Smooth muscle cell (in vitro differentiated cells): ENCODE measurements around the gene ZHX3. TPM values are rescaled to one million over a fixed set of nuclear protein-coding genes. Genes with fewer than 3 reads are reported as not detected.

ENCODE experiments used
- DNase-seq: peaks from one replicate; lab custom pipeline; 2025; ENCODE audit not compliant: unreplicated experiment; lab: John Stamatoyannopoulos, UW
- H2AFZ ChIP-seq: fragments of 200-600 bp; sonication (generic); 2 replicates; pipeline ENCODE4 v1.6.0; 2016; ENCODE audit warnings: antibody characterized with exemption, low read depth, mild to moderate bottlenecking
- H3F3A ChIP-seq: fragments of 200-600 bp; sonication (generic); 2 replicates; pipeline ENCODE4 v1.6.0; 2017; ENCODE audit warnings: antibody characterized with exemption, low read depth
- H3K27ac ChIP-seq: fragments of 200-600 bp; sonication (generic); 2 replicates; pipeline ENCODE4 v1.5.1; 2016; ENCODE audit warnings: low read depth, mild to moderate bottlenecking
- H3K27me3 ChIP-seq: fragments of 200-600 bp; sonication (generic); 2 replicates; pipeline ENCODE4 v1.6.1; 2016; ENCODE audit warnings: low read depth, mild to moderate bottlenecking
- H3K36me3 ChIP-seq: fragments of 200-600 bp; sonication (generic); 2 replicates; pipeline ENCODE4 v1.5.1; 2016; ENCODE audit warnings: low read depth
- H3K4me1 ChIP-seq: fragments of 200-600 bp; sonication (generic); 2 replicates; pipeline ENCODE4 v1.5.1; 2016; ENCODE audit warnings: low read depth
- H3K4me2 ChIP-seq: fragments of 200-600 bp; sonication (generic); 2 replicates; pipeline ENCODE4 v1.6.0; 2016; ENCODE audit warnings: mild to moderate bottlenecking
- H3K4me3 ChIP-seq: fragments of 200-600 bp; sonication (generic); 2 replicates; pipeline ENCODE4 v1.5.1; 2016; ENCODE audit warnings: mild to moderate bottlenecking
- H3K79me2 ChIP-seq: fragments of 200-600 bp; sonication (generic); 2 replicates; pipeline ENCODE4 v1.6.0; 2016; ENCODE audit warnings: low read depth, mild to moderate bottlenecking
- H3K9ac ChIP-seq: fragments of 200-600 bp; sonication (generic); 2 replicates; pipeline ENCODE4 v1.6.0; 2016; ENCODE audit warnings: low read depth
- H3K9me3 ChIP-seq: fragments of 200-600 bp; sonication (generic); replicated peaks from 2 replicates; pipeline ENCODE4 v1.5.1; 2016; ENCODE audit warnings: low read depth
- H4K20me1 ChIP-seq: fragments of 200-600 bp; sonication (generic); 2 replicates; pipeline ENCODE4 v1.6.0; 2016; ENCODE audit warnings: low read depth
- WGBS: methylation state at CpG from one replicate; pipeline ENCODE4 v1.1.7; 2016; ENCODE audit warnings: low lambda C conversion rate; 5-methylcytosine and 5-hydroxymethylcytosine counted together
- polyA plus RNA-seq: library from polyadenylated mRNA; unstranded; fragments of >200 nt; fragmentation: Nextera tagmentation; extraction: Ambion mirVana; gene quantifications from 2 replicates; pipeline ENCODE4 v1.2.1, GENCODE V29; 2016
- total RNA-seq: library from RNA; depleted of rRNA; stranded (reverse); fragments of >200 nt; gene quantifications from 2 replicates; pipeline ENCODE4 v1.2.3, GENCODE V29; 2014
- TF ChIP-seq, protein P1 (sequence below): fragments of 200-600 bp; sonication (generic); IDR thresholded peaks from 2 replicates; pipeline ENCODE4 v1.5.1; 2017; ENCODE audit warnings: borderline replicate concordance, mild to moderate bottlenecking, antibody characterized with exemption; ENCODE audit not compliant: insufficient read depth, poor library complexity, severe bottlenecking

Gene ZHX3
- total and polyA plus RNA-seq, 2 experiments from 2014 or later, result 10.1 to 17.1 TPM

DNA sequence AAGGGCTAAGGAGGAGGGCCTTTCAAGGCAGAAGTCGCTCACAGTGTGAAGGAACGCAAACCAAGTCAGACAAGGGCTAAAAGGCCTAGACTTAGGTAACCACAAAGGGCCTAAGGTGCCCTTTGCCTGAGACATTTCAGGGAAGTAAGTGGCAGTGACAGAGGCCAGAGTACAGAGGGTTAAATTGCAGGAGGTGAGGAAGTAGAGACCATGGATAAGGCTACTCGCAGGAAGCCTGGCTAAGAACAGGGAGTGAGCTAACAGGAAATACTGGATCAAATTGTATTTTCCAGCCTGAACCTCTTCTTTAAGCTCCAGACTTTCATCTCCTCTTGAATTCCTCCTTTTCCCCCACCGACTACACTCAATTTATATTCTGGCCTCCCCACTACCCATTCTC lies 16.6 kb downstream of the ZHX3 start:
- DNase-seq, result no peak
- no peak overlapping the region for H2AFZ ChIP-seq
- H4K20me1 ChIP-seq, result peaks cover 66% of the 10 kb centered on the region
- no peaks in the 10 kb centered on the region for H3K36me3 ChIP-seq
- no peak overlapping the region for H3K4me3 ChIP-seq
- no peak overlapping the region for H3K4me2 ChIP-seq
- no peaks in the 10 kb centered on the region for H3K9me3 ChIP-seq
- no peaks in the 10 kb centered on the region for H3K4me1 ChIP-seq
- H3K79me2 ChIP-seq, result peaks cover 29% of the 10 kb centered on the region
- WGBS, result 62% methylated on average over 4 of the region's 4 CpGs
- H3K9ac ChIP-seq, result no peak overlapping the region
- no peaks in the 10 kb centered on the region for H3K27me3 ChIP-seq
- TF ChIP-seq, protein P1, sequence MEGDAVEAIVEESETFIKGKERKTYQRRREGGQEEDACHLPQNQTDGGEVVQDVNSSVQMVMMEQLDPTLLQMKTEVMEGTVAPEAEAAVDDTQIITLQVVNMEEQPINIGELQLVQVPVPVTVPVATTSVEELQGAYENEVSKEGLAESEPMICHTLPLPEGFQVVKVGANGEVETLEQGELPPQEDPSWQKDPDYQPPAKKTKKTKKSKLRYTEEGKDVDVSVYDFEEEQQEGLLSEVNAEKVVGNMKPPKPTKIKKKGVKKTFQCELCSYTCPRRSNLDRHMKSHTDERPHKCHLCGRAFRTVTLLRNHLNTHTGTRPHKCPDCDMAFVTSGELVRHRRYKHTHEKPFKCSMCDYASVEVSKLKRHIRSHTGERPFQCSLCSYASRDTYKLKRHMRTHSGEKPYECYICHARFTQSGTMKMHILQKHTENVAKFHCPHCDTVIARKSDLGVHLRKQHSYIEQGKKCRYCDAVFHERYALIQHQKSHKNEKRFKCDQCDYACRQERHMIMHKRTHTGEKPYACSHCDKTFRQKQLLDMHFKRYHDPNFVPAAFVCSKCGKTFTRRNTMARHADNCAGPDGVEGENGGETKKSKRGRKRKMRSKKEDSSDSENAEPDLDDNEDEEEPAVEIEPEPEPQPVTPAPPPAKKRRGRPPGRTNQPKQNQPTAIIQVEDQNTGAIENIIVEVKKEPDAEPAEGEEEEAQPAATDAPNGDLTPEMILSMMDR, result no peak
- no peak overlapping the region for H3K27ac ChIP-seq
- H3F3A ChIP-seq, result no peaks in the 10 kb centered on the region

DNA sequence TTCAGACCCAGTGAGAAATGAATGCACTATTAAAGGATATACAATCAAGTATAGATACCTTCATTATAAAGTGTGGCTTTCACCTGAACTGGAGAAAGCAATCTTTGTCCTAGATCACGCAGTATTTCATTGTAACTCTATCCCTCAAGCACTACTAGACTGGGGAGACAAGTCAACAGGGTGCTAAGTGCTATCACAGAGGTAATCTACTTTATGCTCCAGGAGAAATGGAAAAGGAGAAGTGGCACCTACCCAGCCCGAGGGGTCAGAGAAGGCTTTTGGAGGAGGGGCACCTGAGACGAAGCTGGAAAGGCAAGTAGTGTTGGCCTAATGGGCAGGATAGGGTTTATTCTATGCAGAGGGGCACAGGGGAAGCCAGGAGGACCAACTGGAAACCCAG lies 17.1 kb downstream of the ZHX3 start:
- H3K79me2 ChIP-seq, result peaks cover 29% of the 10 kb centered on the region
- H3F3A ChIP-seq, result no peaks in the 10 kb centered on the region
- no peak for DNase-seq
- no peaks in the 10 kb centered on the region for H3K9me3 ChIP-seq
- H3K4me1 ChIP-seq, result no peaks in the 10 kb centered on the region
- H2AFZ ChIP-seq, result no peak overlapping the region
- H3K4me3 ChIP-seq, result no peak overlapping the region
- peaks cover 71% of the 10 kb centered on the region for H4K20me1 ChIP-seq
- no peak overlapping the region for H3K27ac ChIP-seq
- WGBS, result 86% methylated on average over 3 of the region's 3 CpGs
- no peak overlapping the region for H3K4me2 ChIP-seq
- TF ChIP-seq, protein P1, result no peak
- H3K27me3 ChIP-seq, result no peaks in the 10 kb centered on the region
- no peaks in the 10 kb centered on the region for H3K36me3 ChIP-seq
- H3K9ac ChIP-seq, result no peak overlapping the region

- peaks cover 70% of the 10 kb centered on the region for H4K20me1 ChIP-seq
- DNase-seq, result no peak
- no peak overlapping the region for H2AFZ ChIP-seq
- H3K4me2 ChIP-seq, result no peak overlapping the region
- H3K4me1 ChIP-seq, result no peaks in the 10 kb centered on the region
- H3K27me3 ChIP-seq, result no peaks in the 10 kb centered on the region
- H3K4me3 ChIP-seq, result no peak overlapping the region
- H3K79me2 ChIP-seq, result peaks cover 32% of the 10 kb centered on the region
- TF ChIP-seq, protein P1, result no peak
- no peak overlapping the region for H3K27ac ChIP-seq
- H3F3A ChIP-seq, result no peaks in the 10 kb centered on the region
- WGBS, result 89% methylated on average over 3 of the region's 3 CpGs
- no peak overlapping the region for H3K9ac ChIP-seq
- H3K9me3 ChIP-seq, result no peaks in the 10 kb centered on the region
- H3K36me3 ChIP-seq, result no peaks in the 10 kb centered on the region
These were observed 17.6 kb downstream of the ZHX3 start for GRCh38 chr20:41299899-41300298.

GRCh38 chr20:41293269-41294037 lies 24.1 kb downstream of the ZHX3 start:
- Histone ChIP-seq H3K9me3 (no peaks in the 10 kb centered on the region), H3K36me3 (no peaks in the 10 kb centered on the region), H3K4me1 (peaks cover 4% of the 10 kb centered on the region), H2AFZ (no peak overlapping the region), H3K4me2 (no peak overlapping the region), H4K20me1 (peaks cover 82% of the 10 kb centered on the region), H3F3A (no peaks in the 10 kb centered on the region), H3K27me3 (no peaks in the 10 kb centered on the region), H3K79me2 (peaks cover 31% of the 10 kb centered on the region), H3K27ac (no peak overlapping the region), H3K4me3 (no peak overlapping the region), H3K9ac (no peak overlapping the region)
- no peak for DNase-seq
- TF ChIP-seq, protein P1, result no peak
- 61% methylated on average over 2 of the region's 2 CpGs for WGBS
